ENCODE measurements around the gene PRM1. TPM values are rescaled to one million over a fixed set of nuclear protein-coding genes. Genes with fewer than 3 reads are reported as not detected.

PRM1 gene, protein sequence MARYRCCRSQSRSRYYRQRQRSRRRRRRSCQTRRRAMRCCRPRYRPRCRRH
- total RNA-seq (not detected), polyA plus RNA-seq (not detected)
- long read RNA-seq, donor 1, result 0 reads
- long read RNA-seq, donor 2, result 0 reads
- long read RNA-seq, donor 3, result 0 reads
- long read RNA-seq, donor 4, result 0 reads
- long read RNA-seq, donor 5, result 0 reads

DNA sequence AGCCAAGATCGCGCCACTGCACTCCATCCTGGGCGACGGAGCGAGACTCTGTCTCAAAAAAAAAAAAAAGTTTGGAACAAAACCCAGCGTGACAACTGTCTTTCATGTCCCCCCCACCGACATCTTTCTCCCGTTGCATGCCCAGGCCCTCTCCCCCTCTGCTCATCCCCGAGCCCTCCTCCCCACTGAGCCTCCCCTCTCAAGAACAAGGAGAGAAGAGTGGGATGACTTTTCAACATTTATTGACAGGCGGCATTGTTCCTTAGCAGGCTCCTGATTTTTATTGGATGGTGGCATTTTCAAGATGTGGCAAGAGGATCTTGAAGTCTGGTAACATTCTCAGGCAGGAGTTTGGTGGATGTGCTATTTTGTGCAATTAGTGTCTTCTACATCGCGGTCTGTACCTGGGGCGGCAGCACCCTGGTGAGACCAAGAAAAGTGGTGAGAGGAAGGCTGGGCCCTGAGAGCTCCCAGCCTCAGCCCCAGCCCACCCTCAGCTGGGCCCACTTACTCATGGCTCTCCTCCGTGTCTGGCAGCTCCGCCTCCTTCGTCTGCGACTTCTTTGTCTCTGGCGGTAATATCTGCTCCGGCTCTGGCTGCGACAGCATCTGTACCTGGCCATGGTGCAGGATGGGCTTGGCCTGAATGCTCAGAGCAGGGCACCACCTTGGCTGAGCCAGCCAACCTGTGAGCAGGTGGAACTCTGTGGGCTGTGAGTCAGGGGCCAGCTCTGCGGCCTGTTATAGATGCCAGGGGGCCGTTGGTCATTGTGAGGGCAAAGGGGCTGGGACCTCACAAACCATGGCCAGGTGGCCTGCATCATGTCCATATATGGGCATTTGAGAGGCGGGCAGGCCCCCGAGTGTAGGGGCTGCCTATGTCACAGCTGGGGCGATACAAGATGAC is at the start of gene PRM1:
Gene PRM1, minus strand, starts transcription at position 715 of the 907 bp plus-strand sequence. Its CDS starts 92 bp downstream, at position 623.
- TF ChIP-seq, protein P1, sequence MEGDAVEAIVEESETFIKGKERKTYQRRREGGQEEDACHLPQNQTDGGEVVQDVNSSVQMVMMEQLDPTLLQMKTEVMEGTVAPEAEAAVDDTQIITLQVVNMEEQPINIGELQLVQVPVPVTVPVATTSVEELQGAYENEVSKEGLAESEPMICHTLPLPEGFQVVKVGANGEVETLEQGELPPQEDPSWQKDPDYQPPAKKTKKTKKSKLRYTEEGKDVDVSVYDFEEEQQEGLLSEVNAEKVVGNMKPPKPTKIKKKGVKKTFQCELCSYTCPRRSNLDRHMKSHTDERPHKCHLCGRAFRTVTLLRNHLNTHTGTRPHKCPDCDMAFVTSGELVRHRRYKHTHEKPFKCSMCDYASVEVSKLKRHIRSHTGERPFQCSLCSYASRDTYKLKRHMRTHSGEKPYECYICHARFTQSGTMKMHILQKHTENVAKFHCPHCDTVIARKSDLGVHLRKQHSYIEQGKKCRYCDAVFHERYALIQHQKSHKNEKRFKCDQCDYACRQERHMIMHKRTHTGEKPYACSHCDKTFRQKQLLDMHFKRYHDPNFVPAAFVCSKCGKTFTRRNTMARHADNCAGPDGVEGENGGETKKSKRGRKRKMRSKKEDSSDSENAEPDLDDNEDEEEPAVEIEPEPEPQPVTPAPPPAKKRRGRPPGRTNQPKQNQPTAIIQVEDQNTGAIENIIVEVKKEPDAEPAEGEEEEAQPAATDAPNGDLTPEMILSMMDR (IDR thresholded peaks at IDR 0.05; ENCODE audit: control extremely low read depth, extremely low read depth), result no peak
- WGBS, 2 donors, result 87 to 91% methylated on average over 25 of the region's 25 CpGs
- Histone ChIP-seq H3K9ac (ENCODE audit: insufficient read depth in 1 of 2, low read length in 2 of 2) (no peak within 1 kb of the TSS), H3K36me3 (ENCODE audit: control insufficient read depth in 4 of 4, insufficient read depth in 4 of 4, low read length in 4 of 4) (no peaks in the 10 kb centered on the region), H3K4me3 (no peak within 1 kb of the TSS), H3K27me3 (ENCODE audit: control insufficient read depth in 3 of 3, insufficient read depth in 3 of 3, low read length in 2 of 3) (no peaks in the 10 kb centered on the region), H3K4me1 (ENCODE audit: control insufficient read depth in 5 of 5, insufficient read depth in 5 of 5, low read length in 5 of 5) (peaks cover 0 to 6% (median 0%) of the 10 kb centered on the region in 5 donors), H3K27ac (ENCODE audit: low read depth in 1 of 2, low read length in 1 of 2) (no peak within 1 kb of the TSS), H3K9me3 (ENCODE audit: control insufficient read depth in 4 of 4, insufficient read depth in 3 of 4, low read length in 3 of 4) (no peaks in the 10 kb centered on the region)
- no peak for ATAC-seq (ENCODE audit: insufficient read depth, low FRiP score)
- no peak for DNase-seq

DNA sequence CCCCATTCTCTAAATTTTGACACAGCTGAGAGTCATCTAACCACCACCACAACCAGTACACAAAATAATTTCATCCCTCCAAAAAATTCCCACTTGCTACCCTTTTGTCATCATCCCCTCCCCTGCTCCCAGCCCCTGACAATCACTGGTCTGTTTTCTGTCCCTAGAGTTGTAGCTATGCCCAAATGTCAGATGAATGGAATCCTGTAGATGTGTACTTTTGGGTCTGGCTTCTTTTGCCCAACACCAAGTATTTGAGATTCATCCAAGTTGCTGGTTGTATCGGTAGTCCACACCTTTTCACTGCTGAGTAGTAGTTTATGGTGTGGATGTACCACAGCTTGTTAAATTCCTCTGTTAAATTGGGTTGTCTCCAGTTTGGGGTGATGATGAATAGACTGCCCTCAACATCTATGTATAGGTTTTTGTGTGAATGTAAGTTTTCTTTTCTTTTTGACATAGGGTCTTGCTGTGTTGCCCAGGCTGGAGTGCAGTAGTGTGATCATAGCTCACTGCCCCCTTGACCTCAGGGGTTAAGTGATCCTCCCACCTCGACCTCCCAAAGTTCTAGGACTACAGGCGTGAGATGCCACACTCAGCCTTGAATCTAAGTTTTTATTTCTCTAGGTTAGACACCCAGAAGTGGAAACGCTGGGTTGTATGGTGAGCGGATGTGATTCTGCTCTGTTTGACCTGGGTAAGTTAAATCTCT is 49.6 kb upstream of the PRM1 start:
- Histone ChIP-seq H3K9ac (ENCODE audit: insufficient read depth in 1 of 2, low read length in 2 of 2) (peak overlapping the region in 1 of 2 donors; percentile 38), H3K36me3 (ENCODE audit: control insufficient read depth in 4 of 4, insufficient read depth in 4 of 4, low read length in 4 of 4) (no peaks in the 10 kb centered on the region), H3K9me3 (ENCODE audit: control insufficient read depth in 4 of 4, insufficient read depth in 3 of 4, low read length in 3 of 4) (peaks cover 0 to 2% (median 0%) of the 10 kb centered on the region in 4 donors), H3K4me3 (no peak overlapping the region), H3K27me3 (ENCODE audit: control insufficient read depth in 3 of 3, insufficient read depth in 3 of 3, low read length in 2 of 3) (no peaks in the 10 kb centered on the region), H3K27ac (ENCODE audit: low read depth in 1 of 2, low read length in 1 of 2) (no peak overlapping the region), H3K4me1 (ENCODE audit: control insufficient read depth in 5 of 5, insufficient read depth in 5 of 5, low read length in 5 of 5) (peaks cover 0 to 32% (median 8%) of the 10 kb centered on the region in 5 donors)
- DNase-seq (no peak), ATAC-seq (ENCODE audit: insufficient read depth, low FRiP score) (no peak)
- TF ChIP-seq, protein P1 (IDR thresholded peaks at IDR 0.05; ENCODE audit: control extremely low read depth, extremely low read depth), result no peak
- 89 to 94% methylated on average over 5 of the region's 5 CpGs for WGBS, 2 donors

DNA sequence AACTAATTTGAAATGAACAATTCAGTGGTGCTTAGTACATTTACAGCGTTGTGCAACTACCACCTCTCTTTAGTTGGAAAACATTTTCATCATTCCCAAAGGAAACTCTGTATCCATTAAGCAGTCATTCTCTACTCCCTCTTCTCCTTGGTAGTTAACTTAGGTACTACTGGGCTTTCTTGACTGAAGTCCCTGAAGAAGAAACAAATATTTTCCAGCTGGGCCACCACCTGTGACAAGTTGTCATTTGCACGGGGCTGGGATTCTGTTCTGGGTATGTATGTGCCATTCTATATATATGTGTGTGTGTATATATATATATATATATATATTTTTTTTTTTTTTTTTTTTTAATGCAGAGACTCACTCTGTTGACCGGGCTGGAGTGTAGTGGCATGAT is 48.8 kb upstream of the PRM1 start:
- 73 to 84% methylated on average over 3 of the region's 3 CpGs for WGBS, 2 donors
- TF ChIP-seq, protein P1 (IDR thresholded peaks at IDR 0.05; ENCODE audit: control extremely low read depth, extremely low read depth), result no peak
- no peak for ATAC-seq (ENCODE audit: insufficient read depth, low FRiP score)

More for the DNA sequence above, 48.8 kb upstream of the PRM1 start:
- Histone ChIP-seq H3K27me3 (ENCODE audit: control insufficient read depth in 3 of 3, insufficient read depth in 3 of 3, low read length in 2 of 3) (no peaks in the 10 kb centered on the region), H3K4me3 (no peak overlapping the region), H3K36me3 (ENCODE audit: control insufficient read depth in 4 of 4, insufficient read depth in 4 of 4, low read length in 4 of 4) (no peaks in the 10 kb centered on the region), H3K9me3 (ENCODE audit: control insufficient read depth in 4 of 4, insufficient read depth in 3 of 4, low read length in 3 of 4) (peaks cover 0 to 2% (median 0%) of the 10 kb centered on the region in 4 donors), H3K9ac (ENCODE audit: insufficient read depth in 1 of 2, low read length in 2 of 2) (no peak overlapping the region), H3K27ac (ENCODE audit: low read depth in 1 of 2, low read length in 1 of 2) (no peak overlapping the region), H3K4me1 (ENCODE audit: control insufficient read depth in 5 of 5, insufficient read depth in 5 of 5, low read length in 5 of 5) (peaks cover 0 to 34% (median 14%) of the 10 kb centered on the region in 5 donors)
- DNase-seq, result peak in 1 of 3 donors; percentile 33

All from lung (tissue), 16 donors.